SK-N-DZ (cell line): ENCODE results near the gene PRSS56.
"Not testable (repeated sequence)": the region's sequence is repeated elsewhere in the genome, so short reads cannot be mapped to it uniquely, and the experiment has no call there.

Source experiments
- DNase-seq: peaks from one replicate; pipeline ENCODE4 v3.0.0-alpha.2; 2015; ENCODE audit warnings: low spot score

Gene PRSS56

DNA sequence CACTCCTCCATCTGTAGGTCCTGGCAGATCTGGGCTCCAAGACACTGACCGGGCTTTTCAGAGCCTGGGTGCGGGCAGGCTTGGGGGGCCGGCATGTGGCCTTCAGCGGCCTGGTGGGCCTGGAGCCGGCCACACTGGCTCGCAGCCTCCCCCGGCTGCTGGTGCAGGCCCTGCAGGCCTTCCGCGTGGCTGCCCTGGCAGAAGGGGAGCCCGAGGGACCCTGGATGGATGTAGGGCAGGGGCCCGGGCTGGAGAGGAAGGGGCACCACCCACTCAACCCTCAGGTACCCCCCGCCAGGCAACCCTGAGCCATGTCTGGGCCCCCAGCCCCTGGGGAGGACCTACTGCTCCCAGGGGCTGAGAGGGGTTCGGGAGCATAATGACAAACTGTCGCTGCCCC lies 5.0 kb downstream of the PRSS56 start:
- no peak for DNase-seq

DNA sequence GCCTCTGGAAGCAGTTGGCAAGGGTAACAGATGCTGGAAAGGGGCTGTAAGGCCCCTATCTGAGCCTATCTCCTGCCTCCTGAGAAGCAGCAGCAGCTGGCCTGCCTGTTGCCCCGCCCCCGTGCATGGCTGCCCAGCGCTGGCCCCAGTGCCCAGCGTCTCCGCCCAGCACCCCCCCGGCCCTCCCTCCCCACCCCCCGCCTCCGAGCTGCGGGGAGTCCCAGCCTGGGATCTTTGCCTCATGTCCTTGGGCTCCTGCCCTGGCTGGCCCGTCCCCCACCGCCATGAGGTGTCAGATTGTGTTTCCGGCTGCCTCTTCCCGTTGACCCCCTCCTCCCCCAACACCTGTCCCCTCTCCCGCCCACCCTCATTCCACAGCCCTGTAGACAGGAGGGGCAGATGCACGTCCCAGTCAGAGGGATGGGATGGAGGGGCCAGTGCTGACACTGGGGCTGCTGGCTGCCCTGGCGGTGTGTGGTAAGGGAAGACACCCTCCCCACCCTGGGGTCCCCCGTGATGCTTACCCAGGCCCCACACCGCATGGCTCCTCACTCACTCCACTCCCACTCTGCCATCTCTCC lies 5.7 kb downstream of the PRSS56 start, which contains the start of gene CHRND:
Gene CHRND (plus strand): TSS at position 370 of the 581 bp plus-strand sequence. CDS start 56 bp downstream, at position 426.
- DNase-seq, result peak; percentile 62

DNA sequence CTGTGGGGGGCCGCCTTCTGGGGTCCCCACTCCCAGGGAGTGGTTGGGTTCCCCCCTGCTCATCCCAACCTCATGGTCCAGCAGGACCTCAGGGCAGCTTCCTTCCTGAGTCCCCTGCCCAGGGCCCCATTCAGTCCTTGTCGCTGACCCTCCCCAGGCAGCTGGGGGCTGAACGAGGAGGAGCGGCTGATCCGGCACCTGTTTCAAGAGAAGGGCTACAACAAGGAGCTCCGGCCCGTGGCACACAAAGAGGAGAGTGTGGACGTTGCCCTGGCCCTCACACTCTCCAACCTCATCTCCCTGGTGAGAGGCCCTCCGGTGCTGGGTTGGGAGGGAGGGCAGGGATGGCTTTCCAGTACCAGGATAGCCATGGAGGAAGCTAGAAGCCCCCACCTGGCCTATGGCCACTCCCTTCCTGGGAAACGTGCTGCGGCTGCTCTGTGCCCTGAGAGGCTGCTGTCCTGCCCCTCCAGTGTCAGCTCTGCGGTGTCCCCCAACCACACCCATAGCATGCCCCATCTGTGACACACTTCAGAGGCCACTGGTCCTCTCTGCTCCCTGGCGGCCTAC lies 6.3 kb downstream of the PRSS56 start:
- no peak for DNase-seq

DNA sequence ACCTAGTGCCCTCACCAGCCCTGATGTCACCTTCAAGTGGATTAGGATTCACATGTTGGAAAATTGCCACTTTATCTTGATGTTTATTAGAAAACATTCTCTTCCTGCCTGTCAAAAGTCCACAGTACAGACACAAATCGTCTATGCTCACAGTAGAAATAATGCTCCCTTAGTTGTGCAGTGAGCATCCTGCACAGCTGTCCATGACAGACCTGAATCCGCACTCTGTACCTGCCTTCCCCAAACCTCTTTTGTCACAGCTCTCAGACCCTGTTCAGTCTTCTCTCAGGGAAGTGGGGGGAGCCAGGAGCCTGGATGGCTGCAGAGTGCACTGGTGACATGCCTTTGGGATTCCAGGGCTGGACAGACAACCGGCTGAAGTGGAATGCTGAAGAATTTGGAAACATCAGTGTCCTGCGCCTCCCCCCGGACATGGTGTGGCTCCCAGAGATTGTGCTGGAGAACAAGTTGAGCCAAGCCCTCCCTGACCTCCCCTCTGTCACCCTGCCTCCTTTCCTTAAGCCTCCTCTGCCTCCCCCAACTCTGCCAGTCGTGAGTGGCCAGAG lies 7.8 kb downstream of the PRSS56 start:
- no peak for DNase-seq

DNA sequence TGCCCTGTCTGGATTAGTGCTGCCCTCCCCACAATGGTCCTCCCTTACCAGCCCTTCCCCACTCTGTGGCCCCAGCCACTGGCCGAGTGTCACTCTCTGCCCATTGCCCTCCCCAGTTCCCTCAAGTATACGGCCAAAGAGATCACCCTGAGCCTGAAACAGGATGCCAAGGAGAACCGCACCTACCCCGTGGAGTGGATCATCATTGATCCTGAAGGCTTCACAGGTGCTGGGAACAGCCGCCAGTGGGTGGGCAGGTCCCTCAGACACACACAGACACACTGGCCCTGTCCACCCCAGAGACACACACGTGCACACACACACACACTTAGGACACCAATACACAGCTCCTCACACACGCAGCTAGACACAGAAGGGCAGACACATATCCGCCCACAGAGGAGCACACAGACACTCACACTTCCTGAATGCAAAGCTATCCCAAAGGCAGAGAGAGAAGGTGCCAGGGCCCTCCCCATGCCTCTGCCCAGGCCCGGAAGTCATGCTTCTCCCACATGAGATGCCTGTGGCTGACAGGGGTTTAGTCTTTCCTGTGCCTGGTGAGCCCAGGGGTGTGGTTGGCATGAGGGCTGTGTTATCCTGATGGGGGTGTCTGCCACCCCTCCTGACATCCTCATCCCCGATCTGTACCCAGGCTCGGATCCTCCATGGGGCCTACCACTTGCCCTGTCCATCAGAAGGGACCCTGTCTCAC lies 8.7 kb downstream of the PRSS56 start:
- no peak for DNase-seq

DNA sequence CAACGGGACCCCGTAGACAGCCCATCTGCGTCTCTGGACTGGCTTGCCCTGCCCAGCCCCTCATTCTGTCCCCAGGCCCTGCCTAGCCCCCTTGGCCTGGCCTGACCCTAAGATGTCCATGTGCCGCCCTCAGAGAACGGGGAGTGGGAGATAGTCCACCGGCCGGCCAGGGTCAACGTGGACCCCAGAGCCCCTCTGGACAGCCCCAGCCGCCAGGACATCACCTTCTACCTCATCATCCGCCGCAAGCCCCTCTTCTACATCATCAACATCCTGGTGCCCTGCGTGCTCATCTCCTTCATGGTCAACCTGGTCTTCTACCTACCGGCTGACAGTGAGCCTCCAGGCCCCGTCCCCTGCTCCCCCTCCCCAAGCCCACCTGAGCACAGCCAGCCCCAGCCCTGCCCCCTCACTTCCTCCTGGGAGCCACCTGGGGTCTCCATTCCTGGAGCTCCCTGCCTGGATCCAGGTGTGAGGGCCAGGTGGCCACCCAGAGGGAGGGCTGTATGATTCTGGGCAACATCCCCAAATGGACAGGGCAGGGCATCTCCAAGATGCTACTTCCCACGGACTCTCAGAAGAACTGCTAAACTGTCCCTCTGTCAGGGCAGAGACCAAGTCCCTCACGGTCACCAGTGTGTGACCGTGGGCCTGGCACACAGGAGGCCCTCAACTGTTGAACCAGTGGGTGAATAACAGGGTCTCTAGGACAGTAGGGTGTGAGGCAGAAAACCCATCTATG lies 9.8 kb downstream of the PRSS56 start:
- no peak for DNase-seq

DNA sequence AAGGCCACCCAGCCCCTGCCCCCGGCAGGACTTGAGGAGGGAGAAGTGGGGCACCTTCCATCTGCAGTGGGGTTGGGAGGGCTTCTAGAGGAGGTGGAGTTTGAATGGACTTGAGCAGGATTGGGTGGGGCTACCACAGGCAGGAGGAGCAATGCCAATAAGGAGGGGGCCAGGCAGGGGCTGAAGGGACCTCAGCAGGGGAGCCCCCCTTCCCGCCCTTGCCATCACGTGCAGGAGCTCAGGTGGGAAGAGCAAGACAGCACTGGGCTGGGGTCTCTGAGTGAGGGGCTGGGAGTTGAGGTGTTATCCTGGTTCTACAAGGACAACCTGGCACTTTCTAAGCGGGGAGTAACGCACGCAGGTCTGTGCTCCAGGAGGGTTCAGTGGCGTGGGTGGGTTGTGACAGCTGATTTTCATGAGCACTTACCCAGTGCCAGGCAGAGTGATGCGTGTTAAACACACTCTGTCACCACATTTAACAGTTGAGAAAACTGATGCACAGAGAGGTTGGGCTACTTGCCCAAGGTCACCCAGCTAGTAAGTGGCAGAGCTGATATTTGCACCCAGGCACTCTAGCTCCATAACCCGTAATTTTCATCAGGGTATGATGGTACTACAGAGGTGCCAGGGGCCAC lies 10.6 kb downstream of the PRSS56 start:
- DNase-seq, result no peak

DNA sequence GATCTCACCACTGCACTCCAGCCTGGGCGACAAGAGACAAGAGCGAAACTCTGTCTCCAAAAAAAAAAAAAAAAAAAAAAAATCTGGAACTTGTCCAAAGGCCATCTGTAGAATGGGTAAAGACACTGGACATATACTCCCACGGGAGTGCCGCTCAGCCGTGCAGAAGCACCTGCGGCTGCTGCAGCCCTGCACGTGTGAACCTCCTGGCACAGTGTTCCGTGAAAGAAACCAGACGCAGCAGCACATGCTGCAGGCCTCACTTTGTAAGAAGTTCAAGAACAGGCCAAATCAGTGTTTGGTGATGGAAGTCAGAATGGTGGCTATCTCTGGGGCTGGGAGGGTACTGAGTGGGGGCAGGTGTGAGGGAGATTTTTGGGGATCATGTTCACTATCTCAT lies 12.2 kb downstream of the PRSS56 start:
- peak; percentile 82 for DNase-seq

DNA sequence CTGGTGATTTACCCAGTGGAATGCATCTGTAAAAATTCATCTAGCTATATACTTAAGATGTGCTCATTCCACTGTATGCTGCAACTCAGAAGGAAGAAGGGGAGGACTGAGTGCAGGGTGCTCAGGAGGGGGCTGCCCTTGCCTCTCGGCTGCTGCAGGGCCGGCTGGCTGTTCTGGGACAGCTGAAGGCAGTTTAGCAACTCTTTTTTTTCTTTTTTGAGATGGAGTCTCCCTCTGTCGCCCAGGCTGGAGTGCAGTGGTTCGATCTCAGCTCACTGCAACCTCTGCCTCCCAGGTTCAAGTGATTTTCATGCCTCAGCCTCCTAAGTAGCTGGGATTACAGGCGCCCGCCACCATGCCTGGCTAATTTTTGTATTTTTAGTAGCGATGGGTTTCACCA lies 12.6 kb downstream of the PRSS56 start:
- DNase-seq, result not testable (repeated sequence)

DNA sequence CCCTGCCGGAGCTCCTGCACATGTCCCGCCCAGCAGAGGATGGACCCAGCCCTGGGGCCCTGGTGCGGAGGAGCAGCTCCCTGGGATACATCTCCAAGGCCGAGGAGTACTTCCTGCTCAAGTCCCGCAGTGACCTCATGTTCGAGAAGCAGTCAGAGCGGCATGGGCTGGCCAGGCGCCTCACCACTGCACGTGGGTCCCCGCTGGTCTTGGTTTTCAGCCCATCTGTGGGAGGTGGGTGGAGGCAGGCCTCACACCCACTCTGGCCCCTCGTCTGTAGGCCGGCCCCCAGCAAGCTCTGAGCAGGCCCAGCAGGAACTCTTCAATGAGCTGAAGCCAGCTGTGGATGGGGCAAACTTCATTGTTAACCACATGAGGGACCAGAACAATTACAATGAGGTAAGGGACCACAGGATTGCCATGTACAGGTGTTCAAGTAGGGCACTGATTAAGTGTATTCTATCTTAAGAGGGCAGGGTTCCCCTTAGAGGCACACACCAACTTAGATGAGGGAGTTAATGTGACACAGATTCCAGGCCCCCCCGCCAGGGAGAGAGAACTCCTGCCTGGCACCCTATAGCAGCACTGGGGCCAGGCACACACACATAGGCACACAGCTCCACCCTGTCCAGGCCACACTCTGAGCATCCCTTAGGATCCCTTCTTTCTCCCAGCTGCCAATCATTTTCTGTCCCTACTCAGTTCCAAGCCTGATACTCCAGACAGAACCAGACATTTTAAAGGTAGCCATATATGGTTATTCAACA lies 13.9 kb downstream of the PRSS56 start:
- DNase-seq, result no peak

DNA sequence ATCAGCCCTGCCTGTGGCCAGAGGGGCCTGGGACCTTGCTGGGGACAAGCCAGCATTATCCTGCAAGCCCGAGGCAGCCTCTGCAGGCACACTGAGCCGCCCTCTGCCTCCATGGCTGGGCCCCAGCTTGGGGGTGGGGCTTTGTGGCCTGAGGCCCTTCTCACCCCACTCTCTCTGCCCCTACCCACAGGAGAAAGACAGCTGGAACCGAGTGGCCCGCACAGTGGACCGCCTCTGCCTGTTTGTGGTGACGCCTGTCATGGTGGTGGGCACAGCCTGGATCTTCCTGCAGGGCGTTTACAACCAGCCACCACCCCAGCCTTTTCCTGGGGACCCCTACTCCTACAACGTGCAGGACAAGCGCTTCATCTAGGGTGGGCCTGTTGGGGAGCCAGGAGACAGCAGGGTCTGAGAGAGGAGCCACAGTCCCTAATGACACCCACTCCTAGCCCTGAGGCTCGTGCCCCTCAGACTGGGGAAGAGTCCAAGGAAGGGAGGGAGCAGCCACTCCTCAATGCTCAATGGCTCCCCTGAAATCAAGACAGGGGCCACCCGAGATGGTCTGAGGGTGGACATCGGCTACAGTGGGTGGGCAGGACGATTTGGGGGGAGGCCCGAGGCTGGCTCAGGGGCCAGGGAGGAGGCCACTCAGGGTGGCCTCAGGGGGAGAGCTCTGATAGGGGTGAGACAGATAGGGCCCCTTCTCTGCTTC lies 14.9 kb downstream of the PRSS56 start:
- DNase-seq, result no peak

DNA sequence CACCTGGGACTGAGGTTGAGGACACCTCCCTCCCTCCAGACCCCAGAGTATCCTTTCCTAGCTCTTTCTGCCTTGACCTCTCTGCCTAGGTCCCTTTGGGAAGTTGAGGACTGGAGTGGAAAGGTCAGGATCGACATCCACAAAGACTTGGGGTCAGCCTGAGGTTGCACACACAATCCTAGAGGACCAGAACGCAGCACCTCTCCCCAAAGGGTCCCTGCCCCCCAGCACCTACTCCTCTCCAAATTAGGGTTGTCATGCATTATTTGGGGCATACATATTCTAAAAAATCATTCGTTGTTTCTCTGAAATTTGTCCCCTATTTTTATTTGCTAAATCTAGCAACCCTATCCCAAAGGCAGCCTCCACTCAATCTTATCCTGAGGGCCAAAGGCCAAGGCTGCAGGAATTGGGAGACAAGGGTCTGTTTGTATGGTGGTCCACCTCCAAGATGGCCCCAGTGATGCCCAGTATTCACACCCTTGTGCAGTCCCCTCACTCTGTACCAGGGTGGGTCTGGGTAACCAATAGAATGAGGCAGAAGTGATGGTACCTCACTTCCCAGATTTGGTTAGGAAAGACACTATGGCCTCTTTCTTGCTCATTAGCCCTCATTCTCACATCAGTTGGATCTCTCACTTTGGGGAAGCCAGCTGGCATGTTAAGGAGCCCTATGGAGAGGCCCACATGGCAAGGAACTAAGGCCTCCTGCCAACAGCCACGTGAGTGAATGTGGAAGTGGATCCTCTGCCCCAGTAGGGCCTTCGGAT lies 15.8 kb downstream of the PRSS56 start:
- DNase-seq, result no peak

DNA sequence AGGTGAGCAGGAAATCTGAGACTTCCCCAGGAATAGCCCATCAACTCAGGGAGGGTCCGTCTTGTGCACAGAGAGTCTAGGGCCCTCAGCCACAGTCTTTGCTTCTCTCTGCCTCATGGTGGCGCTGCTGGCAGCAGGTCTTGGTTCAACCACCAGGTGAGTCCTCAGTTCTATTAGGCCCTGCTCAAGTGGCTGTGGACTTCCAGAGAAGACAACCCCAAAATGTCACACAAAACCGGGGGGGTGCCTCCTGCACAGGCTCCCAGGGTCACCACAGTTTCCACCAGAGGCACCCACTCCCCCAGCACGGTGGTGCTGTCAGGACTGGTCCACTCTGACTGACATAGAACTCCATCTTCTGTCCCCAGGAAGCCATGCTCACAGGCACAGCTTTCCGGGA lies 16.9 kb downstream of the PRSS56 start:
- DNase-seq, result no peak

DNA sequence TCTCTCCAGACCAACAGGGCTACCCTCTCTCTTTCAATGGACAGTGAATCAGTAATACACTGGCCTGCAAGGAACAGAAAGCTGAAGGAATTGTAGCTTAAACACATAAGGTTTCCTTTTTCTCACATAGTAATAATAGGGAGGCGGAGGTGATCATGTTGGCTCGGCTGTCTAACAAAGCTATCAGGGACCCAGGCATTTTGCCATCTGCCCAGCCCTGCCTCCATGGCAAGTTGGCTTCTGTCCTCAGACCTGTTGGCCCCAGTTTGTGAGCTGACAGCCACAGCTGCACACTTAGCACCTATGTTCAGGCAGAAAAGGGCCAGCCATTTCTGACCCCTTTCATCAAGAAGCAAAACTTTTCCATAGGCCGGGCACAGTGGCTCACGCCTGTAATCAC lies 17.3 kb downstream of the PRSS56 start:
- no peak for DNase-seq

DNA sequence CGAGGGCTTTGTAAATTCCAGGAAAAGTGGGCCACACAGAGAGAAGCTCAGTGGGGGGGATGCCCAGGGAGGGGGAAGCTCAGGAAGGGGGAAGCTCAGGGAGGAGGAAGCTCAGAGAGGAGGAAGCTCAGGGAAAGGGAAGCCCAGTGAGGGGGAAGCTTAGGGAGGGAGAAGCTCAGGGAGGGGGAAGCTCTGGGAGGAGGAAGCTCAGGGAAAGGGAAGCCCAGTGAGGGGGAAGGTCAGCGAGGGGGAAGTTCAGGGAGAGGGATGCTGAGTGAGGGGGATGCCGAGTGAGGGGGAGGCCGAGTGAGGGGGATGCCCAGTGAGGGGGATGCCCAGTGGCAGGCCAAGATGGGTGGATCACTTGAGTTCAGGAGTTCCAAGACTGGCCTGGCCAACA lies 18.5 kb downstream of the PRSS56 start:
- DNase-seq, result no peak

DNA sequence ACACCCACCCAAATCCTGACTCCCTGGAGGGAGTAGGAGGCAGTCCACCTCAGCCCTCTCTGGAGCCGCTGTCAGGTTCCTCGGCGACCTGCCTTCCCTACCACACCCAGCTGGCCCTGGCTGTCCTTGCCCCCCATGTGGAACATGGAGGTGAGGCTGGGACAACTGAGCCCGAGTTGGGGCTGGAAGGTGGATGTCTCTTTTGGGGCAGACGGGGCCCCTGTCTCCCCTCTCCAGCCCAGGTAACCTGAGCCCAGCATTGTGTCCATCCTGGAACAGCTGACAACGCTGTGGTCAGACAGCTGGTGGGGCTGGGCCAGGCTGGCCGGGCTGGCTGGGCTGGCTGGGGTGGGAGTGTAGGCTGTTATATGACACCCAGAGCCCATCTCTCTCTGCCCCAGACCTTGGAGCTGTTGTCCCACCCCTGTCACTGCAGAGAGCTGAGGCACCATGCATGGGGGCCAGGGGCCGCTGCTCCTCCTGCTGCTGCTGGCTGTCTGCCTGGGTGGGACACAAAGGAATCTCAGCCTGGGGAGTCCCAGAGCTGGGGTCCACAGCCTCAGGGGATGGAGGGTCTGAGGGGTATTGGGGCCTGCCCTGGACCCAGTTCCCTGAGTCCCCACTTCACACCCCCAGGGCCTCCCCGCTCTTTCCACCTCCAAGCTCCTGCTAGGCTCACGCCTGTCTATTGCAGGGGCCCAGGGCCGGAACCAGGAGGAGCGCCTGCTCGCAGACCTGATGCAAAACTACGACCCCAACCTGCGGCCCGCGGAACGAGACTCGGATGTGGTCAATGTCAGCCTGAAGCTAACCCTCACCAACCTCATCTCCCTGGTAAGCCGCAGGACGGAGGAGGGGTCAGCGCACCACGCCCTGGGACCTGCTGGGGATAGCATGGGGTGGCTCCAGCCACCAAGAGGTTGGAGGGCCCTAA lies 19.4 kb downstream of the PRSS56 start, which contains the start of gene CHRNG:
Gene CHRNG (plus strand): TSS at position 395 of the 934 bp plus-strand sequence. CDS start 56 bp downstream, at position 451.
- DNase-seq, result peak; percentile 46

DNA sequence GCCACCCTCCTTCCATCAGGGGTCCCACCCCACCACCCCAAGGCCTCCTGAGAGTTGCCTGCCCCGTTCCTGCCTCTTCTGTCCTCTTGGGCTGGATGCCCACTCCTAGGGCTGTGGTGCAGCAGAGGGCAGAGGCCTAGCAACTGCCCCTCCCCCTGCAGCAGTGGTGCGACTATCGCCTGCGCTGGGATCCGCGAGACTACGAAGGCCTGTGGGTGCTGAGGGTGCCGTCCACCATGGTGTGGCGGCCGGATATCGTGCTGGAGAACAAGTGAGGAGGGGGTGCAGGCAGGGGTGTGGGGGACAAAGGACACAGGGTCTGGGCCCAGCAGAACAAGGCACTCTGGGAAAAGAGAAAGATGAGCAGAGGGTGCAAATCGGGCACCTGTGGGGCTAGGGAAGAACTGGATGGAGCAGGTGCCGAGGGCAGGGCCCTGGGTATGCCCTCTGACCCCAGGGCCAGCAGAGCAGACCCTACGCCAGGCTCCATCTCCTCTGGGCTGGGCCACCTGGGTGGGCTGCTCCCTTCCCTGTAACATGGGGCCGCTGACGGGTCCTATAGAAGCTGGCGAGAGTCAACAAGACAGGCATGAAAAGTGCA lies 20.4 kb downstream of the PRSS56 start:
- no peak for DNase-seq
